Right lobe of liver (tissue), 6 donors: ENCODE measurements around the gene SPRED1. TPM values are rescaled to one million over a fixed set of nuclear protein-coding genes. Genes with fewer than 3 reads are reported as not detected.
"Not testable (repeated sequence)": the region's sequence is repeated elsewhere in the genome, so short reads cannot be mapped to it uniquely, and the experiment has no call there.

Experiments
- ATAC-seq, 4 donors: fragments of 200-7000 bp; cut with Tn5 transposase; one replicate each; pipeline ENCODE4 v1.9.1; 2020; ENCODE audit warnings: mild to moderate bottlenecking in 4 of 4, moderate library complexity in 4 of 4
- DNase-seq, 3 donors: peaks; one replicate each; pipeline ENCODE4 v3.0.0-alpha.2; 2020
- H3K27ac ChIP-seq, 3 donors: fragments of 200-600 bp; one replicate each; pipeline ENCODE4 v1.8.0; 2022
- H3K27me3 ChIP-seq, 2 donors: fragments of 200-600 bp; one replicate each; pipeline ENCODE4 v1.8.0; 2022
- H3K36me3 ChIP-seq, 4 donors: fragments of 200-600 bp; sonication (generic) in 1 of 4; one replicate each; pipeline versions ENCODE4 v1.5.1 to v1.8.0; 2017 to 2022; ENCODE audit warnings: control low read depth in 1 of 4
- H3K4me1 ChIP-seq, 4 donors: fragments of 200-600 bp; sonication (generic) in 1 of 4; one replicate each; pipeline versions ENCODE4 v1.5.1 to v1.8.0; 2017 to 2022; ENCODE audit warnings: control low read depth in 1 of 4
- H3K4me3 ChIP-seq, 3 donors: fragments of 200-600 bp; one replicate each; pipeline ENCODE4 v1.8.0; 2022
- H3K9me3 ChIP-seq, 4 donors: fragments of 200-600 bp; sonication (generic) in 1 of 4; one replicate each; pipeline versions ENCODE4 v1.5.1 to v1.8.0; 2017 to 2022; ENCODE audit warnings: control low read depth in 1 of 4
- CTCF ChIP-seq, 4 donors: fragments of 200-600 bp in 3 of 4; fragments of 450-650 bp in 1 of 4; IDR thresholded peaks; one replicate each; pipeline versions ENCODE4 v1.5.1 to v1.8.0; 2016 to 2022; ENCODE audit warnings: antibody characterized with exemption in 4 of 4, mild to moderate bottlenecking in 2 of 4
- POLR2A ChIP-seq: fragments of 450-650 bp; IDR thresholded peaks from one replicate; pipeline ENCODE4 v1.6.1; 2017; ENCODE audit warnings: antibody characterized with exemption, mild to moderate bottlenecking
- WGBS: methylation state at CpG from one replicate; pipeline ENCODE4 v1.1.6; 2018; ENCODE audit warnings: low coverage, low lambda C conversion rate; ENCODE audit not compliant: insufficient coverage; ENCODE audit errors: missing lambda C conversion rate; 5-methylcytosine and 5-hydroxymethylcytosine counted together
- intact Hi-C, 2 donors: fragments of 100-400 bp; cut with DNase I; formaldehyde crosslinking; loops; one replicate each; pipeline versions ENCODE4 v1.11.2 to v1.14.1; 2022
- total RNA-seq, 6 experiments: library from RNA; depleted of rRNA in 2 of 6; stranded (reverse); fragments of >200 nt in 2 of 6; fragmentation: NEBNext Ultra II Directional in 3 of 6; extraction: Animal tissue kit (Norgen Biotek cat#: 25700) in 3 of 6; gene quantifications; one replicate each; pipeline versions ENCODE4 v1.1.0 to v1.2.4, GENCODE V29; 2016 to 2023
- donor health status: DM: no; HTN: yes; CAD: no.
- donor health status: DM: no; HTN: no; CAD: no.
- donor health status: DM: no; HTN: no; CAD: no.
- donor health status: DM: no; HTN: yes; CAD: no.
- donor health status: DM: no; HTN: yes; CAD: no.

SPRED1 gene
- total RNA-seq, 6 experiments from 2014 or later, result 4.5 to 9.6 (median 5.3) TPM

DNA sequence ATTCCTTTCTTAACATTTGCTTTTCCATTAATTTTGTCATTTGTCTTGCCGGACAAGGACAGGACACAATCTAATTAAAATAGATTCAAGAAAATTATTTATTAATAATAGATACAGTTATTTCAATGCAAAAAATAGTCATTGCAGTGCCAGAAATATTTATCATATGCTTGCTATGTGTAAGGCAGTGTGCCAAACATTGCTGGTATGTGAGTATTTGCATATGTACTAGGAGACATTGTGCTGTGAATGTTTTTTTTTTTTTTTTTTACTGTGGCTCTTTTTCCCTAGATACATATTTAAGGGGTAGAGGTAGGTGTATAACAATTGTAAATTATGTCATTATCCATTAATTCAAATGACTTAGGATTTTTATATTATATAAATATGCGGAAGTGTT lies 23.3 kb downstream of the SPRED1 start:
- Histone ChIP-seq H3K4me3 (no peak overlapping the region), H3K4me1 (no peaks in the 10 kb centered on the region), H3K36me3 (no peaks in the 10 kb centered on the region), H3K27me3 (no peaks in the 10 kb centered on the region), H3K9me3 (no peaks in the 10 kb centered on the region), H3K27ac (no peak overlapping the region)
- DNase-seq, result no peak
- WGBS, result 47% methylated on average over 2 of the region's 2 CpGs
- no peak for ATAC-seq
- intact Hi-C loops, result no loop called here
- TF ChIP-seq CTCF (IDR thresholded peaks at IDR 0.05) (no peak), POLR2A (no peak)

GRCh38 chr15:38277281-38277680 lies 24.6 kb downstream of the SPRED1 start:
- H3K36me3 ChIP-seq, DNase-seq, ATAC-seq, H3K9me3 ChIP-seq, H3K4me3 ChIP-seq, intact Hi-C loops, H3K27me3 ChIP-seq, H3K27ac ChIP-seq, H3K4me1 ChIP-seq: not testable (repeated sequence)
- 8% methylated on average over 1 of the region's 1 CpG for WGBS

- WGBS, result no CpG with 5 or more reads among the region's 1 CpG
- TF ChIP-seq POLR2A (no peak), CTCF (IDR thresholded peaks at IDR 0.05) (no peak)
- DNase-seq, result no peak
Measured at GRCh38 chr15:38281031-38281430, 28.4 kb downstream of the SPRED1 start.

DNA sequence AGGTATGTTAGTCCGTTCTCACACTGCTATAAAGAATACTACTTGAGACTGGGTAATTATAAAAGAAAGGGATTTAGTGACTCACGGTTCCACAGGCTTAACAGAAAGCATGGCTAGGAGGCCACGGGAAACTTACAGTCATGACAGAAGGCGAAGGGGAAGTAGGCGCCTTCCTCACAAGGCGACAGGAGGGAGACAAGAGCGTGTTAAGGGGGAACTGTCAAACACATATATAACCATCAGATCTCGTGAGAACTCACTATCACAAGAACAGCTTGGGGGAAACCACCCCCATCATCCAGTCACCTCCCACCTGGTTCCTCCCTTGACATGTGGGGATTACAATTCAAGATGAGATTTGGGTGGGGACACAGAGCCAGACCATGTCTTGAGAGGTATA lies 30.4 kb downstream of the SPRED1 start:
- no peaks in the 10 kb centered on the region for H3K4me1 ChIP-seq
- WGBS, result 52% methylated on average over 4 of the region's 8 CpGs
- no peaks in the 10 kb centered on the region for H3K36me3 ChIP-seq
- no peaks in the 10 kb centered on the region for H3K27me3 ChIP-seq
- DNase-seq, result no peak
- TF ChIP-seq POLR2A, result no peak
- no peak for TF ChIP-seq CTCF (IDR thresholded peaks at IDR 0.05)
- H3K9me3 ChIP-seq, result no peaks in the 10 kb centered on the region
- no peak overlapping the region for H3K27ac ChIP-seq
- intact Hi-C loops, result no loop called here
- no peak for ATAC-seq
- H3K4me3 ChIP-seq, result no peak overlapping the region

More at GRCh38 chr15:38281031-38281430, 28.4 kb downstream of the SPRED1 start:
- Histone ChIP-seq H3K27ac (no peak overlapping the region), H3K4me3 (no peak overlapping the region), H3K9me3 (no peaks in the 10 kb centered on the region), H3K27me3 (no peaks in the 10 kb centered on the region), H3K36me3 (no peaks in the 10 kb centered on the region), H3K4me1 (no peaks in the 10 kb centered on the region)
- no peak for ATAC-seq
- intact Hi-C loops, result no loop called here

DNA sequence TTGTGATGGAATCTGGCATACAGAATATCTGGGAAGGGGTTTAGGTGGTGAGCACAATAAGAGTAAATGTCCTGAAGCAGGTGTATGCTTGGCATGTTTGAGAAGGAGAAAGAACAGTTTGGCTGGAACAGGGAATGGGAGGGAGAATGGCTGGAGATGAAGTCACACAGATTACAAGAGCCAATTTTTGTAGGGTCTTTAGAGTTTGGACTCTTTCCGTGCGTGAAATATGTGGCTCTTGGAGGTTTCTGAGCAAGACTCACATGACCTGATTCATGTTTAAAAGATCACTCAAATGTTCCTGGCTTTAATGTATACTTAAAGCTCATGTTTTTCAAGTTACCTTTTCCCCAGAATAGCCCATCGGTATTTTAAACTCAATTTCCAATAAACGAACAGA lies 32.8 kb downstream of the SPRED1 start:
- no peaks in the 10 kb centered on the region for H3K27me3 ChIP-seq
- 86% methylated on average over 4 of the region's 4 CpGs for WGBS
- no peaks in the 10 kb centered on the region for H3K36me3 ChIP-seq
- no peak overlapping the region for H3K4me3 ChIP-seq
- H3K27ac ChIP-seq, result no peak overlapping the region
- intact Hi-C loops, result no loop called here
- DNase-seq, result no peak
- no peak for ATAC-seq
- H3K9me3 ChIP-seq, result no peaks in the 10 kb centered on the region
- TF ChIP-seq POLR2A (no peak), CTCF (IDR thresholded peaks at IDR 0.05) (no peak)
- H3K4me1 ChIP-seq, result no peaks in the 10 kb centered on the region
